HepG2 (cell line): ENCODE results near the gene CASKIN2. TPM values are rescaled to one million over a fixed set of nuclear protein-coding genes. Genes with fewer than 3 reads are reported as not detected.
A peak's percentile ranks its signal among the peaks of the same experiment; 100 is the strongest.

Source experiments
- ASH2L ChIP-seq: fragments of 300-600, 200-600 bp; sonication (generic); IDR thresholded peaks from 2 replicates; pipeline ENCODE4 v1.7.0; 2017; ENCODE audit warnings: low read depth, mild to moderate bottlenecking, moderate library complexity, mixed read lengths, low read length; ENCODE audit not compliant: insufficient read length
- ATRX ChIP-seq: sonication (generic); formaldehyde crosslinking; IDR thresholded peaks from 2 replicates; pipeline ENCODE4 v1.4.0; 2020; ENCODE audit warnings: missing genetic modification reagents, borderline replicate concordance
- CREBL2 ChIP-seq: sonication (generic); formaldehyde crosslinking; IDR thresholded peaks from 2 replicates; pipeline ENCODE4 v1.8.1; 2023; ENCODE audit warnings: missing genetic modification reagents, mild to moderate bottlenecking, borderline replicate concordance
- HDAC1 ChIP-seq: sonication (generic); formaldehyde crosslinking; IDR thresholded peaks from 2 replicates; pipeline ENCODE4 v1.5.1; 2020; ENCODE audit warnings: mild to moderate bottlenecking, missing genetic modification reagents
- JUND ChIP-seq: sonication (generic); formaldehyde crosslinking; IDR thresholded peaks from 2 replicates; pipeline ENCODE4 v1.8.0; 2022; ENCODE audit warnings: mild to moderate bottlenecking, missing genetic modification reagents
- KDM5B ChIP-seq: sonication (generic); formaldehyde crosslinking; IDR thresholded peaks from 2 replicates; pipeline ENCODE4 v1.4.0; 2020; ENCODE audit warnings: missing genetic modification reagents, mild to moderate bottlenecking, borderline replicate concordance
- KLF9 ChIP-seq: IDR thresholded peaks from 2 replicates; pipeline ENCODE4 v1.6.1; 2016; ENCODE audit warnings: low read depth
- MIXL1 ChIP-seq: IDR thresholded peaks from 2 replicates; pipeline ENCODE4 v1.6.1; 2016
- NFE2 ChIP-seq: sonication (generic); formaldehyde crosslinking; IDR thresholded peaks from 2 replicates; pipeline ENCODE4 v1.4.0; 2020; ENCODE audit warnings: missing genetic modification reagents
- PRMT3 ChIP-seq: sonication (generic); formaldehyde crosslinking; IDR thresholded peaks from 2 replicates; pipeline ENCODE4 v1.8.1; 2022; ENCODE audit warnings: low read depth, mild to moderate bottlenecking, moderate library complexity, missing genetic modification reagents, borderline replicate concordance
- SNRNP70 ChIP-seq: fragments of 200-400 bp; formaldehyde crosslinking; IDR thresholded peaks from 2 replicates; pipeline ENCODE4 v1.6.1; 2017; ENCODE audit warnings: mild to moderate bottlenecking, low read depth, low read length, moderate library complexity
- TBP ChIP-seq: sonication (generic); formaldehyde crosslinking; IDR thresholded peaks from 2 replicates; pipeline ENCODE4 v1.5.0; 2020; ENCODE audit warnings: missing genetic modification reagents
- ZFP62 ChIP-seq: sonication (generic); formaldehyde crosslinking; IDR thresholded peaks from 2 replicates; pipeline ENCODE4 v1.4.0; 2020; ENCODE audit warnings: missing genetic modification reagents
- ZNF281 ChIP-seq: sonication (generic); formaldehyde crosslinking; IDR thresholded peaks from 2 replicates; pipeline ENCODE4 v1.4.0; 2020; ENCODE audit warnings: missing genetic modification reagents, borderline replicate concordance
- ZNF335 ChIP-seq: sonication (generic); formaldehyde crosslinking; IDR thresholded peaks from 2 replicates; pipeline ENCODE4 v1.4.0; 2020; ENCODE audit warnings: missing genetic modification reagents
- ZNF414 ChIP-seq: sonication (generic); formaldehyde crosslinking; IDR thresholded peaks from 2 replicates; pipeline ENCODE4 v1.5.0; 2020; ENCODE audit warnings: missing genetic modification reagents
- ZNF770 ChIP-seq: sonication (generic); formaldehyde crosslinking; IDR thresholded peaks from 2 replicates; pipeline ENCODE4 v1.5.0; 2020; ENCODE audit warnings: mild to moderate bottlenecking, missing genetic modification reagents
- ZNF782 ChIP-seq: sonication (generic); formaldehyde crosslinking; IDR thresholded peaks from 2 replicates; pipeline ENCODE4 v1.4.0; 2020; ENCODE audit warnings: missing genetic modification reagents, mild to moderate bottlenecking, borderline replicate concordance
- ZNF841 ChIP-seq: sonication (generic); formaldehyde crosslinking; IDR thresholded peaks from 2 replicates; pipeline ENCODE4 v1.8.1; 2023; ENCODE audit warnings: missing genetic modification reagents, borderline replicate concordance
- ZSCAN20 ChIP-seq: sonication (generic); formaldehyde crosslinking; IDR thresholded peaks from 2 replicates; pipeline ENCODE4 v1.4.0; 2020; ENCODE audit warnings: missing genetic modification reagents, mild to moderate bottlenecking, borderline replicate concordance
- polyA plus RNA-seq, 8 experiments: library from polyadenylated mRNA; depleted of rRNA in 3 of 8; stranded (reverse) in 7 of 8; unstranded in 1 of 8; fragments of >200 nt; fragmentation: Illumina TruSeq in 4 of 8; extraction: Trizol in 4 of 8; gene quantifications; 2 replicates each; pipeline versions ENCODE4 v1.2.1 to v1.2.3, GENCODE V29; 2011 to 2016; ENCODE audit warnings: low read depth in 4 of 8, missing spikeins in 1 of 8, mixed read lengths in 1 of 8; ENCODE audit not compliant: insufficient read depth in 1 of 8
- total RNA-seq, 5 experiments: library from RNA; depleted of rRNA; stranded (reverse); fragments of >200 nt; fragmentation: Illumina TruSeq; extraction: Trizol; gene quantifications; 2 replicates each; pipeline ENCODE4 v1.2.3, GENCODE V29; 2016; ENCODE audit warnings: low read depth in 1 of 5
- TF ChIP-seq, protein P1 (sequence below): sonication (generic); formaldehyde crosslinking; IDR thresholded peaks from 2 replicates; pipeline ENCODE4 v1.5.0; 2020; ENCODE audit warnings: missing genetic modification reagents

Gene CASKIN2
- total and polyA plus RNA-seq, 2 of the 13 experiments (the other 11 are each of a cell fraction or from before 2014, with no cell fraction given) = 5.2 to 7.8 TPM

- TF ChIP-seq PRMT3 (no peak), MIXL1 (0 out of 2 replicates have a peak, but pooled peaks have one; percentile 20), HDAC1 (peak; percentile 84), KLF9 (CRISPR knock-in tag) (no peak; the same call in 1 of the 2 replicates), NFE2 (CRISPR knock-in tag) (no peak), ASH2L (no peak), SNRNP70 (no peak), ZNF335 (CRISPR knock-in tag) (peak; percentile 95), ZFP62 (CRISPR knock-in tag) (no peak), TBP (no peak), KDM5B (peak; percentile 90), ZNF281 (CRISPR knock-in tag) (peak; percentile 26; the same call in 1 of the 2 replicates), ZNF414 (CRISPR knock-in tag) (0 out of 2 replicates have a peak, but pooled peaks have one; percentile 35), ZNF782 (CRISPR knock-in tag) (peak; percentile 58), ZNF841 (no peak), CREBL2 (0 out of 2 replicates have a peak, but pooled peaks have one; percentile 48), JUND (no peak), ZSCAN20 (no peak), ZNF770 (CRISPR knock-in tag) (0 out of 2 replicates have a peak, but pooled peaks have one; percentile 25), ATRX (CRISPR knock-in tag) (no peak)
- TF ChIP-seq, protein P1, sequence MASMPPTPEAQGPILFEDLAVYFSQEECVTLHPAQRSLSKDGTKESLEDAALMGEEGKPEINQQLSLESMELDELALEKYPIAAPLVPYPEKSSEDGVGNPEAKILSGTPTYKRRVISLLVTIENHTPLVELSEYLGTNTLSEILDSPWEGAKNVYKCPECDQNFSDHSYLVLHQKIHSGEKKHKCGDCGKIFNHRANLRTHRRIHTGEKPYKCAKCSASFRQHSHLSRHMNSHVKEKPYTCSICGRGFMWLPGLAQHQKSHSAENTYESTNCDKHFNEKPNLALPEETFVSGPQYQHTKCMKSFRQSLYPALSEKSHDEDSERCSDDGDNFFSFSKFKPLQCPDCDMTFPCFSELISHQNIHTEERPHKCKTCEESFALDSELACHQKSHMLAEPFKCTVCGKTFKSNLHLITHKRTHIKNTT = no peak
These were observed 34.2 kb upstream of the CASKIN2 start (continued) for GRCh38 chr17:75549246-75550138.
